ENCODE results near the gene BCL7A. TPM values are rescaled to one million over a fixed set of nuclear protein-coding genes. Genes with fewer than 3 reads are reported as not detected.

Gene BCL7A
- total RNA-seq, 4 donors from 2014 or later = 0.26 to 12.2 (median 4.2) TPM

- Histone ChIP-seq H3K36me3 (no peaks in the 10 kb centered on the region), H3K4me3 (peak overlapping the region; percentile 6), H3K9me3 (no peaks in the 10 kb centered on the region), H3K27ac (peak overlapping the region; percentile 88 to 95), H3K27me3 (no peaks in the 10 kb centered on the region), H3K4me1 (peaks cover 6 to 12% of the 10 kb centered on the region in 2 donors)
- intact Hi-C loops (cut with DNase I; ENCODE audit: low total_unique reads) = no loop called here
- DNase-seq = peak; percentile 83 to 86
- no peak for TF ChIP-seq POLR2A (IDR thresholded peaks at IDR 0.05)
- TF ChIP-seq CTCF (IDR thresholded peaks at IDR 0.05) = no peak
These were observed 43.3 kb downstream of the BCL7A start for GRCh38 chr12:122064780-122065588.

- intact Hi-C loops (cut with DNase I; ENCODE audit: low total_unique reads) = no loop called here
- Histone ChIP-seq H3K27me3 (no peaks in the 10 kb centered on the region), H3K36me3 (no peaks in the 10 kb centered on the region), H3K4me3 (no peak overlapping the region), H3K9me3 (no peaks in the 10 kb centered on the region), H3K4me1 (peaks cover 3 to 6% of the 10 kb centered on the region in 2 donors), H3K27ac (peak overlapping the region in 1 of 2 donors; percentile 42)
- no peak for DNase-seq
- TF ChIP-seq CTCF (IDR thresholded peaks at IDR 0.05) (no peak), POLR2A (IDR thresholded peaks at IDR 0.05) (no peak)
These were observed 45.9 kb downstream of the BCL7A start for GRCh38 chr12:122067548-122067947.

- Histone ChIP-seq H3K4me3 (no peak overlapping the region), H3K36me3 (no peaks in the 10 kb centered on the region), H3K4me1 (peaks cover 2 to 6% of the 10 kb centered on the region in 2 donors), H3K27ac (peak overlapping the region in 1 of 2 donors; percentile 42), H3K27me3 (no peaks in the 10 kb centered on the region), H3K9me3 (no peaks in the 10 kb centered on the region)
- no peak for DNase-seq
- intact Hi-C loops (cut with DNase I; ENCODE audit: low total_unique reads) = no loop called here
- TF ChIP-seq CTCF (IDR thresholded peaks at IDR 0.05) (no peak), POLR2A (IDR thresholded peaks at IDR 0.05) (no peak)
These were observed 46.3 kb downstream of the BCL7A start for GRCh38 chr12:122067966-122068365.

- Histone ChIP-seq H3K4me1 (peaks cover 0 to 5% of the 10 kb centered on the region in 2 donors), H3K27ac (peak overlapping the region; percentile 67 to 83), H3K4me3 (no peak overlapping the region), H3K36me3 (no peaks in the 10 kb centered on the region), H3K9me3 (no peaks in the 10 kb centered on the region), H3K27me3 (no peaks in the 10 kb centered on the region)
- TF ChIP-seq POLR2A (IDR thresholded peaks at IDR 0.05) = no peak
- TF ChIP-seq CTCF (IDR thresholded peaks at IDR 0.05) = peak in 1 of 4 experiments; percentile 47
- DNase-seq = peak; percentile 59 to 91
- intact Hi-C loops (cut with DNase I; ENCODE audit: low total_unique reads) = no loop called here
These were observed 50.6 kb downstream of the BCL7A start for GRCh38 chr12:122072031-122072970.
